H1 (cell line): ENCODE data around the gene ZNF469. TPM values are rescaled to one million over a fixed set of nuclear protein-coding genes. Genes with fewer than 3 reads are reported as not detected.

Source experiments
- CTCF ChIA-PET: fragments of 300-600 bp; sonication (Branson Sonifier 250); formaldehyde crosslinking; loops from one replicate; lab custom pipeline; 2021; ENCODE audit not compliant: partially characterized antibody; lab: Charles Lee
- POLR2A ChIA-PET: fragments of 300-600 bp; sonication (Branson Sonifier 250); formaldehyde crosslinking; loops from one replicate; lab custom pipeline; 2021; ENCODE audit warnings: inconsistent platforms; ENCODE audit not compliant: partially characterized antibody; lab: Charles Lee
- DNase-seq, 2 experiments: peaks; one replicate each; pipeline versions ENCODE4 v3.0.0 to v3.0.0-alpha.2; 2010 to 2022; ENCODE audit warnings: low spot score in 2 of 2, low read depth in 1 of 2, mixed read lengths in 1 of 2
- FAIRE-seq: peaks from 2 replicates; lab custom pipeline; 2011; peaks lifted over from hg19 to GRCh38; lab: Jason Lieb, UNC
- H2AFZ ChIP-seq: 2 replicates; pipeline ENCODE4 v1.8.1; 2012; ENCODE audit warnings: low read length, inconsistent platforms
- H2AK5ac ChIP-seq: 2 replicates; pipeline ENCODE4 v1.6.1; 2013; ENCODE audit warnings: low read depth, low read length
- H2BK120ac ChIP-seq: replicated peaks from 2 replicates; pipeline ENCODE3; 2013; ENCODE audit warnings: low read depth, low read length, inconsistent platforms
- H2BK12ac ChIP-seq: 2 replicates; pipeline ENCODE4 v1.6.1; 2013; ENCODE audit warnings: low read depth, low read length
- H2BK15ac ChIP-seq: 2 replicates; pipeline ENCODE4 v1.6.1; 2013; ENCODE audit warnings: low read length
- H2BK20ac ChIP-seq: 2 replicates; pipeline ENCODE4 v1.6.1; 2013; ENCODE audit warnings: low read length
- H2BK5ac ChIP-seq: 2 replicates; pipeline ENCODE4 v1.6.1; 2013; ENCODE audit warnings: low read depth, low read length
- H3K14ac ChIP-seq: 2 replicates; pipeline ENCODE4 v1.6.1; 2013; ENCODE audit warnings: inconsistent platforms; ENCODE audit not compliant: insufficient read length
- H3K18ac ChIP-seq: 2 replicates; pipeline ENCODE4 v1.6.1; 2013; ENCODE audit warnings: low read length; ENCODE audit errors: extremely low read depth
- H3K23ac ChIP-seq: 2 replicates; pipeline ENCODE4 v1.6.1; 2013; ENCODE audit warnings: inconsistent platforms; ENCODE audit not compliant: insufficient read length
- H3K23me2 ChIP-seq: 2 replicates; pipeline ENCODE4 v1.6.1; 2013; ENCODE audit warnings: low read depth, low read length
- H3K27ac ChIP-seq: 2 replicates; pipeline ENCODE4 v1.6.1; 2011; ENCODE audit warnings: low read depth, low read length, inconsistent platforms
- H3K27me3 ChIP-seq, 4 experiments: replicated peaks in 1 of 4; 1 replicate in 1 of 4; 2 replicates in 3 of 4; pipeline versions ENCODE4 v1.6.1 to v1.8.1; 2011 to 2013; ENCODE audit warnings: low read length in 3 of 4, mild to moderate bottlenecking in 3 of 4, inconsistent platforms in 2 of 4, mixed read lengths in 2 of 4, moderate library complexity in 1 of 4; ENCODE audit not compliant: control insufficient read depth in 3 of 4, insufficient read depth in 3 of 4; ENCODE audit errors: extremely low read depth in 1 of 4
- H3K36me3 ChIP-seq, 4 experiments: 2 replicates each; pipeline versions ENCODE4 v1.6.1 to v1.8.1; 2011 to 2013; ENCODE audit warnings: mild to moderate bottlenecking in 4 of 4, low read length in 3 of 4, moderate library complexity in 2 of 4, control low read depth in 1 of 4, inconsistent platforms in 1 of 4; ENCODE audit not compliant: insufficient read depth in 4 of 4, control insufficient read depth in 2 of 4
- H3K4ac ChIP-seq: replicated peaks from 2 replicates; pipeline ENCODE3; 2013; ENCODE audit warnings: low read length, low read depth, mixed read lengths, inconsistent platforms; ENCODE audit not compliant: insufficient read length
- H3K4me1 ChIP-seq, 4 experiments: replicated peaks in 1 of 4; 1 replicate in 1 of 4; 2 replicates in 3 of 4; pipeline versions ENCODE4 v1.6.1 to v1.8.1; 2011 to 2013; ENCODE audit warnings: low read length in 3 of 4, inconsistent platforms in 2 of 4, mixed read lengths in 1 of 4; ENCODE audit not compliant: insufficient read depth in 4 of 4, control insufficient read depth in 3 of 4
- H3K4me2 ChIP-seq, 2 experiments: 2 replicates each; pipeline versions ENCODE4 v1.6.1 to v1.8.1; 2011 to 2013; ENCODE audit warnings: low read depth in 2 of 2, low read length in 2 of 2, control low read depth in 1 of 2, inconsistent platforms in 1 of 2, mild to moderate bottlenecking in 1 of 2; ENCODE audit not compliant: insufficient read depth in 1 of 2
- H3K4me3 ChIP-seq, 4 experiments: fragments of 200-600, 300-600 bp in 1 of 4; sonication (generic), shearing (Covaris generic), sonication (Bioruptor Twin) in 1 of 4; 2 replicates each; pipeline versions ENCODE4 v1.5.1 to v1.8.1; 2011 to 2016; ENCODE audit warnings: low read length in 4 of 4, low read depth in 3 of 4, control low read depth in 2 of 4, inconsistent platforms in 2 of 4, mild to moderate bottlenecking in 2 of 4, mixed read lengths in 1 of 4, moderate library complexity in 1 of 4; ENCODE audit not compliant: insufficient read depth in 2 of 4; ENCODE audit errors: extremely low read depth in 1 of 4
- H3K56ac ChIP-seq: replicated peaks from 2 replicates; pipeline ENCODE3; 2013; ENCODE audit warnings: low read depth, mild to moderate bottlenecking, mixed read lengths, low read length, inconsistent platforms; ENCODE audit not compliant: insufficient read length
- H3K79me1 ChIP-seq: 2 replicates; pipeline ENCODE4 v1.6.1; 2013; ENCODE audit warnings: low read depth, low read length, control low read depth
- H3K79me2 ChIP-seq, 2 experiments: 2 replicates each; pipeline versions ENCODE4 v1.6.1 to v1.8.1; 2012 to 2013; ENCODE audit warnings: low read length in 2 of 2, mild to moderate bottlenecking in 2 of 2, inconsistent platforms in 1 of 2; ENCODE audit not compliant: insufficient read depth in 2 of 2, control insufficient read depth in 1 of 2
- H3K9ac ChIP-seq, 4 experiments: replicated peaks in 1 of 4; 1 replicate in 1 of 4; 2 replicates in 3 of 4; pipeline versions ENCODE4 v1.6.1 to v1.8.1; 2011 to 2013; ENCODE audit warnings: low read depth in 3 of 4, low read length in 3 of 4, control low read depth in 2 of 4, mild to moderate bottlenecking in 2 of 4, moderate library complexity in 2 of 4, inconsistent platforms in 1 of 4; ENCODE audit errors: extremely low read depth in 1 of 4
- H3K9me3 ChIP-seq, 2 experiments: 2 replicates each; pipeline versions ENCODE4 v1.6.1 to v1.8.1; 2012 to 2013; ENCODE audit warnings: mild to moderate bottlenecking in 2 of 2, moderate library complexity in 2 of 2, control low read depth in 1 of 2, inconsistent platforms in 1 of 2, low read depth in 1 of 2, low read length in 1 of 2, mixed read lengths in 1 of 2; ENCODE audit not compliant: insufficient read depth in 2 of 2
- H4K20me1 ChIP-seq, 2 experiments: replicated peaks in 1 of 2; 2 replicates each; pipeline versions ENCODE3 to v1.8.1; 2011 to 2013; ENCODE audit warnings: inconsistent platforms in 2 of 2, low read length in 2 of 2, mild to moderate bottlenecking in 1 of 2; ENCODE audit not compliant: insufficient read depth in 2 of 2, control insufficient read depth in 1 of 2
- H4K5ac ChIP-seq: 2 replicates; pipeline ENCODE4 v1.6.1; 2013; ENCODE audit warnings: low read length, low read depth, mixed read lengths, inconsistent platforms; ENCODE audit not compliant: insufficient read length
- H4K8ac ChIP-seq: 2 replicates; pipeline ENCODE4 v1.8.0; 2013; ENCODE audit warnings: mild to moderate bottlenecking, moderate library complexity, low read length, inconsistent platforms; ENCODE audit not compliant: insufficient read depth; ENCODE audit errors: extremely low read depth
- H4K91ac ChIP-seq: replicated peaks from 2 replicates; pipeline ENCODE3; 2013; ENCODE audit warnings: low read length, mixed read lengths, inconsistent platforms; ENCODE audit not compliant: insufficient read length
- RNF2 ChIP-seq: fragments of 200-900, 300-1000 bp; sonication (generic); IDR thresholded peaks from 2 replicates; pipeline ENCODE4 v1.7.1; 2016; ENCODE audit warnings: borderline replicate concordance, low read depth, mild to moderate bottlenecking, antibody characterized with exemption, low read length; ENCODE audit not compliant: poor library complexity, severe bottlenecking; ENCODE audit errors: missing control alignments
- WGBS, 2 experiments: shearing (Covaris generic) in 1 of 2; methylation state at CpG; one replicate each; pipeline versions ENCODE4 v1.1.6 to v1.1.7; 2013 to 2015; ENCODE audit warnings: low lambda C conversion rate in 2 of 2, mixed read lengths in 2 of 2, inconsistent platforms in 1 of 2, low coverage in 1 of 2, missing lambda C conversion rate in 1 of 2; ENCODE audit not compliant: insufficient replicate concordance in 2 of 2, insufficient coverage in 1 of 2, insufficient read length in 1 of 2; ENCODE audit errors: extremely low coverage in 1 of 2, missing lambda C conversion rate in 1 of 2; 5-methylcytosine and 5-hydroxymethylcytosine counted together
- polyA plus RNA-seq, 7 experiments: library from polyadenylated mRNA; depleted of rRNA in 3 of 7; stranded (reverse) in 5 of 7; unstranded in 2 of 7; fragments of >200 nt in 5 of 7; fragments of 200-250 nt in 2 of 7; gene quantifications; 1 replicate in 5 of 7; 2 replicates in 1 of 7; 4 replicates in 1 of 7; pipeline versions ENCODE4 v1.2.1 to v1.2.3, GENCODE V29; 2011 to 2013; ENCODE audit warnings: missing spikeins in 2 of 7, mixed read lengths in 2 of 7
- total RNA-seq: library from RNA; stranded (reverse); fragmentation: NEBNext Ultra II Directional; extraction: Animal tissue kit (Norgen Biotek cat#: 25700); gene quantifications from 2 replicates; pipeline ENCODE4 v1.2.1, GENCODE V29; 2021
- TF ChIP-seq, protein P1 (sequence below), 3 experiments: IDR thresholded peaks; 1 replicate in 2 of 3; 2 replicates in 1 of 3; pipeline versions ENCODE4 v1.5.1 to v1.6.1; 2011; ENCODE audit warnings: low read length in 3 of 3, mild to moderate bottlenecking in 3 of 3, inconsistent platforms in 2 of 3, low read depth in 1 of 3, moderate library complexity in 1 of 3; ENCODE audit not compliant: insufficient read depth in 1 of 3; ENCODE audit errors: control extremely low read depth in 1 of 3

ZNF469 gene
- total and polyA plus RNA-seq, 2 of the 8 experiments (the other 6 are each of a cell fraction or from before 2014, with no cell fraction given), result 0.30 to 1.8 TPM

DNA sequence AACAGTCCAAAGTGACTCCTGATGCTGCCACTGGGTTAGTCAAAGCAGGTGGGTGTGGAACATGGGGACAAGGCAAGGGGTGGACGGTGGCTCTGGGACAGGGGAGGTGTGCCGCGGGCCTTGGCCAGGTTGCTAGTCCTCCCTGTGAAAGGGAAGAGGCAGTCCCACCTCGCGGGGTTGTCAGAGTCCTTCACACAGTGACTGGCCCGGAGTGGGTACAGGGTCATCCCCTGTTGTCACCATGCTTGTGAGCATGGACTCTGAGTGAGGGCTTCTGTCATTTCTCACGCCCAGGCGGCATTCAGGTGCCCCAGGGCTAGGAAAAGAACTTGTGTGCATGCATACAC, 3.1 kb upstream of the ZNF469 start:
- Histone ChIP-seq H4K20me1 (peaks cover 0 to 16% of the 10 kb centered on the region in 2 experiments), H3K56ac (no peak overlapping the region), H3K4me3 (no peak overlapping the region), H4K5ac (no peak overlapping the region), H2AFZ (no peak overlapping the region), H3K36me3 (no peaks in the 10 kb centered on the region), H3K14ac (no peak overlapping the region), H3K27ac (no peak overlapping the region), H3K23ac (no peak overlapping the region), H3K79me1 (no peaks in the 10 kb centered on the region), H3K4me1 (peaks cover 6 to 27% (median 20%) of the 10 kb centered on the region in 4 experiments), H3K23me2 (peaks cover 10% of the 10 kb centered on the region), H3K4ac (no peak overlapping the region), H3K9ac (no peak overlapping the region), H2BK5ac (peak overlapping the region; percentile 20; the same call in 1 of the 2 replicates), H3K9me3 (0 out of 4 replicates have a peak, but pooled peaks cover 0 to 6% of the 10 kb centered on the region in 2 experiments), H3K18ac (no peak overlapping the region), H4K91ac (peak overlapping the region; percentile 99), H2BK120ac (no peak overlapping the region)
- POLR2A ChIA-PET, result interaction anchor here (0.7 kb wide), 1 partner anchor 55 kb away, joined by 3 read pairs; no protein-coding TSS in a partner anchor
- no peak for FAIRE-seq
- 88% methylated on average over 6 of the region's 8 CpGs; no CpG with 5 or more reads in 1 of the 2 experiments for WGBS, 2 experiments
- TF ChIP-seq RNF2, result peak; percentile 8
- TF ChIP-seq, protein P1, sequence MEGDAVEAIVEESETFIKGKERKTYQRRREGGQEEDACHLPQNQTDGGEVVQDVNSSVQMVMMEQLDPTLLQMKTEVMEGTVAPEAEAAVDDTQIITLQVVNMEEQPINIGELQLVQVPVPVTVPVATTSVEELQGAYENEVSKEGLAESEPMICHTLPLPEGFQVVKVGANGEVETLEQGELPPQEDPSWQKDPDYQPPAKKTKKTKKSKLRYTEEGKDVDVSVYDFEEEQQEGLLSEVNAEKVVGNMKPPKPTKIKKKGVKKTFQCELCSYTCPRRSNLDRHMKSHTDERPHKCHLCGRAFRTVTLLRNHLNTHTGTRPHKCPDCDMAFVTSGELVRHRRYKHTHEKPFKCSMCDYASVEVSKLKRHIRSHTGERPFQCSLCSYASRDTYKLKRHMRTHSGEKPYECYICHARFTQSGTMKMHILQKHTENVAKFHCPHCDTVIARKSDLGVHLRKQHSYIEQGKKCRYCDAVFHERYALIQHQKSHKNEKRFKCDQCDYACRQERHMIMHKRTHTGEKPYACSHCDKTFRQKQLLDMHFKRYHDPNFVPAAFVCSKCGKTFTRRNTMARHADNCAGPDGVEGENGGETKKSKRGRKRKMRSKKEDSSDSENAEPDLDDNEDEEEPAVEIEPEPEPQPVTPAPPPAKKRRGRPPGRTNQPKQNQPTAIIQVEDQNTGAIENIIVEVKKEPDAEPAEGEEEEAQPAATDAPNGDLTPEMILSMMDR (IDR thresholded peaks at IDR 0.05; ENCODE audit: control extremely low read depth in 1 of 3, insufficient read depth in 1 of 3, low read depth in 1 of 3, low read length in 3 of 3), result no peak
- TF ChIP-seq, all 59 proteins: peak for 1
- Histone ChIP-seq H3K27me3 (peaks cover 15 to 29% (median 25%) of the 10 kb centered on the region in 4 experiments), H2BK20ac (peak overlapping the region; percentile 16; the same call in 1 of the 2 replicates), H2AK5ac (peak overlapping the region; percentile 96; the same call in 1 of the 2 replicates), H2BK15ac (0 out of 2 replicates have a peak overlapping the region, but pooled peaks have one; percentile 18), H3K79me2 (no peaks in the 10 kb centered on the region), H4K8ac (no peak overlapping the region), H3K4me2 (no peak overlapping the region), H2BK12ac (peak overlapping the region; percentile 70; the same call in 1 of the 2 replicates)
- CTCF ChIA-PET, result interaction anchor here (1.6 kb wide), 2 partner anchors 12 to 81 kb away, joined by 4 to 6 read pairs; no protein-coding TSS in a partner anchor
- DNase-seq, result no peak
